ENCODE data around the gene BRD3OS. TPM values are rescaled to one million over a fixed set of nuclear protein-coding genes. Genes with fewer than 3 reads are reported as not detected.
A peak's percentile ranks its signal among the peaks of the same experiment; 100 is the strongest.

Gene BRD3OS
- total and polyA plus RNA-seq, 2 donors (not counting 1 experiment from before 2014, with no cell fraction given), result 12.4 to 19.4 TPM

- no peak overlapping the region for H2AFZ ChIP-seq (ENCODE audit: low read length)
- H3K4me1 ChIP-seq (ENCODE audit: control insufficient read depth, extremely low read depth, insufficient read depth, low read length), result peaks cover 16% of the 10 kb centered on the region
- H3K9me3 ChIP-seq (ENCODE audit: control insufficient read depth, insufficient read depth, low read depth, low read length), result no peaks in the 10 kb centered on the region
- H3K4me2 ChIP-seq (ENCODE audit: extremely low read depth, insufficient read depth, low read length), result peak overlapping the region; percentile 86
- H4K20me1 ChIP-seq (ENCODE audit: control insufficient read depth, extremely low read depth, insufficient read depth, low read length), result no peaks in the 10 kb centered on the region
- no peak for TF ChIP-seq EZH2 (IDR thresholded peaks at IDR 0.05; ENCODE audit: low read length, missing control alignments)
- no peak for TF ChIP-seq CTCF (conservative IDR thresholded peaks at IDR 0.05 in 1 of 2, IDR thresholded peaks at IDR 0.05 in 1 of 2; ENCODE audit: low read depth in 1 of 2, low read length in 2 of 2)
- H3K9ac ChIP-seq (ENCODE audit: insufficient read depth, low read length), result peak overlapping the region; percentile 85
- H3K79me2 ChIP-seq (ENCODE audit: control insufficient read depth, insufficient read depth, low read length), result peaks cover 62% of the 10 kb centered on the region
- peak overlapping the region in 3 of 4 experiments; percentile 60 to 88 (median 64) for H3K4me3 ChIP-seq (replicated peaks in 1 of 4; ENCODE audit: control extremely low read depth in 1 of 4, insufficient read depth in 1 of 4, low read depth in 3 of 4, low read length in 4 of 4)
- H3K27me3 ChIP-seq (ENCODE audit: control insufficient read depth, insufficient read depth, low read length), result no peaks in the 10 kb centered on the region
- H3K27ac ChIP-seq (ENCODE audit: insufficient read depth, low read length), result peak overlapping the region; percentile 8
- no peak for DNase-seq (ENCODE audit: low read depth in 2 of 2)
- H3K36me3 ChIP-seq (ENCODE audit: control insufficient read depth, insufficient read depth, low read length), result no peaks in the 10 kb centered on the region
Observed at GRCh38 chr9:133989625-133990365, 35.5 kb upstream of the BRD3OS start.

- Histone ChIP-seq H3K9ac (ENCODE audit: insufficient read depth, low read length) (peak overlapping the region; percentile 85), H4K20me1 (ENCODE audit: control insufficient read depth, extremely low read depth, insufficient read depth, low read length) (no peaks in the 10 kb centered on the region), H3K79me2 (ENCODE audit: control insufficient read depth, insufficient read depth, low read length) (peaks cover 57% of the 10 kb centered on the region), H3K4me1 (ENCODE audit: control insufficient read depth, extremely low read depth, insufficient read depth, low read length) (peaks cover 16% of the 10 kb centered on the region), H3K9me3 (ENCODE audit: control insufficient read depth, insufficient read depth, low read depth, low read length) (no peaks in the 10 kb centered on the region), H3K27ac (ENCODE audit: insufficient read depth, low read length) (peak overlapping the region; percentile 83), H3K4me2 (ENCODE audit: extremely low read depth, insufficient read depth, low read length) (peak overlapping the region; percentile 86), H3K36me3 (ENCODE audit: control insufficient read depth, insufficient read depth, low read length) (no peaks in the 10 kb centered on the region), H2AFZ (ENCODE audit: low read length) (no peak overlapping the region), H3K27me3 (ENCODE audit: control insufficient read depth, insufficient read depth, low read length) (no peaks in the 10 kb centered on the region), H3K4me3 (replicated peaks in 1 of 4; ENCODE audit: control extremely low read depth in 1 of 4, insufficient read depth in 1 of 4, low read depth in 3 of 4, low read length in 4 of 4) (peak overlapping the region; percentile 60 to 88 (median 64))
- DNase-seq (ENCODE audit: low read depth in 2 of 2), result peak; percentile 77 to 84
- TF ChIP-seq EZH2 (IDR thresholded peaks at IDR 0.05; ENCODE audit: low read length, missing control alignments) (no peak), CTCF (conservative IDR thresholded peaks at IDR 0.05 in 1 of 2, IDR thresholded peaks at IDR 0.05 in 1 of 2; ENCODE audit: low read depth in 1 of 2, low read length in 2 of 2) (no peak)
Observed at GRCh38 chr9:133990366-133991213, 34.7 kb upstream of the BRD3OS start.
